SK-N-SH (cell line): ENCODE data around the gene CYP46A1. TPM values are rescaled to one million over a fixed set of nuclear protein-coding genes. Genes with fewer than 3 reads are reported as not detected.

Experiments
- CTCF ChIA-PET: fragments of 300-600, 350-600 bp; formaldehyde crosslinking; extraction: SDS; loops from one replicate; lab custom pipeline; 2021; lab: Yijun Ruan, JAX
- POLR2A ChIA-PET: fragments of 350-600 bp; sonication (Branson Sonifier 250); formaldehyde crosslinking; extraction: SDS; loops from one replicate; lab custom pipeline; 2020; ENCODE audit warnings: antibody characterized with exemption, inconsistent platforms; lab: Yijun Ruan, JAX
- DNase-seq: peaks from one replicate; pipeline ENCODE4 v3.0.0; 2012
- H2AFZ ChIP-seq: fragments of 200-600 bp; sonication (generic); 2 replicates; pipeline ENCODE4 v1.8.1; 2016; ENCODE audit warnings: antibody characterized with exemption, mild to moderate bottlenecking, low read depth
- H3F3A ChIP-seq: fragments of 200-600 bp; sonication (generic); replicated peaks from 2 replicates; pipeline ENCODE3; 2016; ENCODE audit warnings: antibody characterized with exemption, mild to moderate bottlenecking; ENCODE audit not compliant: insufficient read depth
- H3K27ac ChIP-seq, 2 experiments: fragments of 200-500 bp in 1 of 2; fragments of 200-600 bp in 1 of 2; sonication (Bioruptor generic) in 1 of 2; sonication (generic), shearing (Covaris generic) in 1 of 2; 2 replicates each; pipeline versions ENCODE4 v1.5.1 to v1.6.1; 2014 to 2016; ENCODE audit warnings: low read depth in 2 of 2, inconsistent platforms in 1 of 2, low read length in 1 of 2, mild to moderate bottlenecking in 1 of 2, mixed read lengths in 1 of 2
- H3K27me3 ChIP-seq: fragments of 200-600 bp; sonication (generic), shearing (Covaris generic); 2 replicates; pipeline ENCODE4 v1.6.1; 2016; ENCODE audit warnings: mixed run types; ENCODE audit not compliant: insufficient read depth
- H3K36me3 ChIP-seq, 2 experiments: fragments of 200-500 bp in 1 of 2; fragments of 200-600 bp in 1 of 2; sonication (Bioruptor generic) in 1 of 2; sonication (generic) in 1 of 2; replicated peaks in 1 of 2; 2 replicates each; pipeline versions ENCODE3 to v1.5.1; 2014 to 2016; ENCODE audit warnings: low read length in 1 of 2, mild to moderate bottlenecking in 1 of 2; ENCODE audit not compliant: insufficient read depth in 2 of 2, control insufficient read depth in 1 of 2
- H3K4me1 ChIP-seq, 2 experiments: fragments of 200-500 bp in 1 of 2; fragments of 200-600 bp in 1 of 2; sonication (Bioruptor generic) in 1 of 2; sonication (generic), shearing (Covaris generic) in 1 of 2; 2 replicates each; pipeline versions ENCODE4 v1.5.1 to v1.6.1; 2014 to 2016; ENCODE audit warnings: low read depth in 1 of 2, low read length in 1 of 2, mixed run types in 1 of 2; ENCODE audit not compliant: insufficient read depth in 2 of 2, control insufficient read depth in 1 of 2
- H3K4me2 ChIP-seq: fragments of 200-600 bp; sonication (generic), shearing (Covaris generic); 2 replicates; pipeline ENCODE4 v1.6.1; 2017; ENCODE audit warnings: mixed run types
- H3K4me3 ChIP-seq, 2 experiments: fragments of 200-500 bp in 1 of 2; fragments of 200-600 bp in 1 of 2; sonication (Bioruptor generic) in 1 of 2; sonication (generic), shearing (Covaris generic) in 1 of 2; 2 replicates each; pipeline versions ENCODE4 v1.5.1 to v1.8.1; 2014 to 2016; ENCODE audit warnings: low read depth in 2 of 2, inconsistent platforms in 1 of 2, low read length in 1 of 2, mild to moderate bottlenecking in 1 of 2, mixed read lengths in 1 of 2, moderate library complexity in 1 of 2
- H3K79me2 ChIP-seq: fragments of 200-600 bp; sonication (generic); 2 replicates; pipeline ENCODE4 v1.8.1; 2017; ENCODE audit warnings: mild to moderate bottlenecking; ENCODE audit not compliant: insufficient read depth
- H3K9ac ChIP-seq: fragments of 200-600 bp; sonication (generic); 2 replicates; pipeline ENCODE4 v1.6.1; 2017; ENCODE audit warnings: mixed run types
- H3K9me2 ChIP-seq: fragments of 200-600 bp; sonication (generic); 2 replicates; pipeline ENCODE4 v1.6.1; 2017; ENCODE audit warnings: mixed run types
- H3K9me3 ChIP-seq: fragments of 200-600 bp; sonication (generic); 2 replicates; pipeline ENCODE4 v1.6.1; 2017; ENCODE audit warnings: mixed run types, mild to moderate bottlenecking, moderate library complexity
- H4K20me1 ChIP-seq: fragments of 200-600 bp; sonication (generic); 2 replicates; pipeline ENCODE4 v1.6.1; 2017; ENCODE audit warnings: mild to moderate bottlenecking, mixed run types; ENCODE audit not compliant: insufficient read depth
- CHD2 ChIP-seq: fragments of 150-350 bp; IDR thresholded peaks from 2 replicates; pipeline ENCODE4 v1.6.1; 2018; ENCODE audit warnings: low read length; ENCODE audit not compliant: partially characterized antibody
- ELF1 ChIP-seq: IDR thresholded peaks from 2 replicates; pipeline ENCODE4 v1.4.0; 2012
- FOSL2 ChIP-seq: IDR thresholded peaks from 2 replicates; pipeline ENCODE4 v1.4.0; 2012; ENCODE audit warnings: low read depth, mild to moderate bottlenecking, moderate library complexity, borderline replicate concordance
- GABPA ChIP-seq: IDR thresholded peaks from 2 replicates; pipeline ENCODE4 v1.4.0; 2012; ENCODE audit warnings: low read depth, mild to moderate bottlenecking
- IRF3 ChIP-seq: fragments of 150-350 bp; IDR thresholded peaks from 2 replicates; pipeline ENCODE4 v1.6.1; 2016; ENCODE audit warnings: mild to moderate bottlenecking, low read depth, low read length
- MXI1 ChIP-seq: IDR thresholded peaks from 2 replicates; pipeline ENCODE4 v1.6.1; 2012; ENCODE audit warnings: mild to moderate bottlenecking, low read depth, low read length, improper control_type of control experiment
- POLR2AphosphoS5 ChIP-seq: IDR thresholded peaks from 2 replicates; pipeline ENCODE4 v1.6.1; 2012; ENCODE audit warnings: low read depth, low read length
- RFX5 ChIP-seq: IDR thresholded peaks from 2 replicates; pipeline ENCODE4 v1.6.1; 2012; ENCODE audit warnings: mild to moderate bottlenecking, improper control_type of control experiment, low read length
- TAF1 ChIP-seq: IDR thresholded peaks from 2 replicates; pipeline ENCODE4 v1.6.1; 2012; ENCODE audit warnings: low read depth, mild to moderate bottlenecking, low read length, moderate library complexity, borderline replicate concordance
- TCF12 ChIP-seq: IDR thresholded peaks from 2 replicates; pipeline ENCODE4 v1.4.0; 2012
- USF2 ChIP-seq: fragments of 150-350 bp; IDR thresholded peaks from 2 replicates; pipeline ENCODE4 v1.6.1; 2017; ENCODE audit warnings: antibody characterized with exemption, low read length, low read depth, borderline replicate concordance
- whole genome bisulfite sequencing: methylation state at CpG from one replicate; pipeline ENCODE4 v1.1.6; 2017; ENCODE audit warnings: low lambda C conversion rate; 5-methylcytosine and 5-hydroxymethylcytosine counted together
- polyA plus RNA-seq, 3 experiments: library from polyadenylated mRNA; depleted of rRNA; stranded (reverse); fragments of >200 nt; gene quantifications; 2 replicates each; pipeline ENCODE4 v1.2.3, GENCODE V29; 2012
- TF ChIP-seq, protein P1 (sequence below): IDR thresholded peaks from 2 replicates; pipeline ENCODE4 v1.4.0; 2012; ENCODE audit warnings: low read depth

CYP46A1 gene
- 0.18 and 0.30 TPM in 2 replicates for polyA plus RNA-seq (2012; rRNA removed)
- polyA plus RNA-seq (2012; cell fraction: cytosol; rRNA removed), result 0.21 and 0.26 TPM in 2 replicates
- 1.1 and 1.4 TPM in 2 replicates for polyA plus RNA-seq (2012; cell fraction: nucleus; rRNA removed)

GRCh38 chr14:99683619-99684409 lies at the start of gene CYP46A1:
TSS of gene CYP46A1 (plus strand) at chr14:99684298. CDS start at chr14:99684418, 120 bp downstream.
- no peaks in the 10 kb centered on the region for H4K20me1 ChIP-seq
- CTCF ChIA-PET, result interaction anchor here (0.7 to 4.7 kb wide), 17 partner anchors 10 to 235 kb away, joined by 3 to 26 read pairs (median 4); no protein-coding TSS in a partner anchor

DNA sequence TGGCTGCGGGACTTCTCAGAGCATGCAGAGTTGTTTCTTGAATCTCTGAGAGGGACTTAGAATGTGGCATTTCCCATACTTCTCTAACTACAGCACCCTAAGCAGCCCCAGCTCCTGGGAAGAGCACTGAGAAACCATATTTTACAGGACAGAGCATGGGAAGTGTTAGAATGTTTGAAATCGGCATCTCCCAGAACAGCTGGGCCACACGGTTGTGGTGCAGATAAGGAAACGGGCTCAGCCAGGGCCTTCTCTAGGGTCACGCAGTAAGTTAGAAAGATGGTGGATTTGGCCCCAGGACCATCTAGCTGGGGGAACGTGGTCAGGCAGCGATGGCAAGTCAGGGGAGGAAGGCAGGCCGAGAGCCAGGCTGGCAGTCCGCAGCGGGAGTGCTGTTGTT lies 49.7 kb upstream of the CYP46A1 start:
- CTCF ChIA-PET, result interaction anchor here (0.6 to 2.3 kb wide), 3 partner anchors 54 to 117 kb away, joined by 3 to 15 read pairs (median 3); no protein-coding TSS in a partner anchor
- DNase-seq, result no peak
- no peaks in the 10 kb centered on the region for H4K20me1 ChIP-seq
- no peaks in the 10 kb centered on the region for H3K9me3 ChIP-seq
- H3K27ac ChIP-seq, result no peak overlapping the region
- no peak overlapping the region for H2AFZ ChIP-seq
- 83% methylated on average over 10 of the region's 10 CpGs for WGBS
- POLR2A ChIA-PET, result no interaction called here
- no peaks in the 10 kb centered on the region for H3K79me2 ChIP-seq
- H3K4me3 ChIP-seq, result no peak overlapping the region
- no peak for TF ChIP-seq CHD2
- no peak for TF ChIP-seq IRF3
- TF ChIP-seq TCF12, result no peak
- no peak for TF ChIP-seq FOSL2
- TF ChIP-seq USF2, result no peak
- H3K36me3 ChIP-seq, result no peaks in the 10 kb centered on the region
- no peak overlapping the region for H3K9ac ChIP-seq
- no peaks in the 10 kb centered on the region for H3K27me3 ChIP-seq
- H3F3A ChIP-seq, result no peaks in the 10 kb centered on the region
- peaks cover 0 to 8% of the 10 kb centered on the region in 2 experiments; a peak in 1 of 4 replicates for H3K4me1 ChIP-seq
- H3K4me2 ChIP-seq, result no peak overlapping the region
- H3K9me2 ChIP-seq, result no peaks in the 10 kb centered on the region

More at GRCh38 chr14:99683619-99684409, at the start of gene CYP46A1:
- Histone ChIP-seq H3K4me2 (peak within 1 kb of the TSS; percentile 99), H3K27ac (peak within 1 kb of the TSS; percentile 62 to 83), H3K4me3 (peak within 1 kb of the TSS; percentile 81 to 96), H3K27me3 (no peaks in the 10 kb centered on the region; the same call in 1 of the 2 replicates), H3K9ac (peak within 1 kb of the TSS; percentile 96), H3K36me3 (no peaks in the 10 kb centered on the region), H3K4me1 (peaks cover 0 to 11% of the 10 kb centered on the region in 2 experiments; a peak in 1 of 4 replicates), H3F3A (peaks cover 8% of the 10 kb centered on the region), H2AFZ (peak within 1 kb of the TSS; percentile 99), H3K9me2 (no peaks in the 10 kb centered on the region), H3K9me3 (no peaks in the 10 kb centered on the region), H3K79me2 (no peaks in the 10 kb centered on the region)
- DNase-seq, result peak; percentile 99
- WGBS, result 3% methylated on average over 31 of the region's 83 CpGs
- POLR2A ChIA-PET, result interaction anchor here (0.6 kb wide), 1 partner anchor 126 kb away, joined by 3 read pairs; no protein-coding TSS in a partner anchor
- TF ChIP-seq MXI1 (peak; percentile 72), RFX5 (no peak), FOSL2 (no peak), ELF1 (peak; percentile 63; the same call in 1 of the 2 replicates), POLR2AphosphoS5 (peak; percentile 69), CHD2 (peak; percentile 8), GABPA (peak; percentile 64), TAF1 (0 out of 2 replicates have a peak, but pooled peaks have one; percentile 12)
- TF ChIP-seq, protein P1, sequence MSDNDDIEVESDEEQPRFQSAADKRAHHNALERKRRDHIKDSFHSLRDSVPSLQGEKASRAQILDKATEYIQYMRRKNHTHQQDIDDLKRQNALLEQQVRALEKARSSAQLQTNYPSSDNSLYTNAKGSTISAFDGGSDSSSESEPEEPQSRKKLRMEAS, result peak; percentile 63; the same call in 1 of the 2 replicates
